ENCODE results near the gene RIC8B.

RIC8B gene

GRCh38 chr12:106873983-106874382 is 99.5 kb downstream of the RIC8B start:
- no peak overlapping the region for H3K27ac ChIP-seq (ENCODE audit: low read length)
- H3K4me2 ChIP-seq (ENCODE audit: low read length), result no peak overlapping the region
- no peaks in the 10 kb centered on the region for H4K20me1 ChIP-seq (ENCODE audit: insufficient read depth, low read length)
- no peak overlapping the region for H3K9ac ChIP-seq (ENCODE audit: low read length)
- no peak for TF ChIP-seq EZH2phosphoT487 (IDR thresholded peaks at IDR 0.05; ENCODE audit: low read depth)
- no peak for TF ChIP-seq CTCF (IDR thresholded peaks at IDR 0.05; ENCODE audit: low read depth, low read length)
- H3K36me3 ChIP-seq (replicated peaks; ENCODE audit: low read depth, low read length), result peaks cover 3% of the 10 kb centered on the region
- H3K9me3 ChIP-seq (ENCODE audit: insufficient read depth, low read length), result no peaks in the 10 kb centered on the region
- no peaks in the 10 kb centered on the region for H3K27me3 ChIP-seq (ENCODE audit: low read depth, low read length)
- no peak overlapping the region for H3K4me3 ChIP-seq (ENCODE audit: low read length)
- H3K79me2 ChIP-seq (ENCODE audit: low read length), result no peaks in the 10 kb centered on the region
- peaks cover 6% of the 10 kb centered on the region; the same call in 1 of the 2 replicates for H3K4me1 ChIP-seq (ENCODE audit: low read length)
- no peak overlapping the region for H2AFZ ChIP-seq (ENCODE audit: low read depth, low read length)

- no peak for TF ChIP-seq CTCF (IDR thresholded peaks at IDR 0.05; ENCODE audit: low read depth, low read length)
- no peak for TF ChIP-seq EZH2phosphoT487 (IDR thresholded peaks at IDR 0.05; ENCODE audit: low read depth)
- Histone ChIP-seq H3K4me3 (ENCODE audit: low read length) (no peak overlapping the region), H3K4me2 (ENCODE audit: low read length) (no peak overlapping the region), H3K27me3 (ENCODE audit: low read depth, low read length) (no peaks in the 10 kb centered on the region), H3K9ac (ENCODE audit: low read length) (no peak overlapping the region), H3K36me3 (replicated peaks; ENCODE audit: low read depth, low read length) (peaks cover under 1% of the 10 kb centered on the region), H4K20me1 (ENCODE audit: insufficient read depth, low read length) (no peaks in the 10 kb centered on the region), H3K4me1 (ENCODE audit: low read length) (peaks cover 2% of the 10 kb centered on the region; the same call in 1 of the 2 replicates), H3K79me2 (ENCODE audit: low read length) (no peaks in the 10 kb centered on the region), H3K9me3 (ENCODE audit: insufficient read depth, low read length) (no peaks in the 10 kb centered on the region), H2AFZ (ENCODE audit: low read depth, low read length) (no peak overlapping the region), H3K27ac (ENCODE audit: low read length) (no peak overlapping the region)
Measured at GRCh38 chr12:106878804-106879203, 104.3 kb downstream of the RIC8B start.

- no peak overlapping the region for H3K9ac ChIP-seq (ENCODE audit: low read length)
- H2AFZ ChIP-seq (ENCODE audit: low read depth, low read length), result no peak overlapping the region
- H3K4me1 ChIP-seq (ENCODE audit: low read length), result no peaks in the 10 kb centered on the region
- H3K27me3 ChIP-seq (ENCODE audit: low read depth, low read length), result no peaks in the 10 kb centered on the region
- no peak for TF ChIP-seq EZH2phosphoT487 (IDR thresholded peaks at IDR 0.05; ENCODE audit: low read depth)
- TF ChIP-seq CTCF (IDR thresholded peaks at IDR 0.05; ENCODE audit: low read depth, low read length), result no peak
- H3K36me3 ChIP-seq (replicated peaks; ENCODE audit: low read depth, low read length), result peaks cover 6% of the 10 kb centered on the region
- no peak overlapping the region for H3K27ac ChIP-seq (ENCODE audit: low read length)
- no peaks in the 10 kb centered on the region for H3K9me3 ChIP-seq (ENCODE audit: insufficient read depth, low read length)
- no peaks in the 10 kb centered on the region for H3K79me2 ChIP-seq (ENCODE audit: low read length)
- H4K20me1 ChIP-seq (ENCODE audit: insufficient read depth, low read length), result no peaks in the 10 kb centered on the region
- no peak overlapping the region for H3K4me3 ChIP-seq (ENCODE audit: low read length)
- no peak overlapping the region for H3K4me2 ChIP-seq (ENCODE audit: low read length)
Measured at GRCh38 chr12:106879612-106880011, 105.1 kb downstream of the RIC8B start.

GRCh38 chr12:106883426-106883825 is 108.9 kb downstream of the RIC8B start:
- H3K27me3 ChIP-seq (ENCODE audit: low read depth, low read length), result no peaks in the 10 kb centered on the region
- H3K27ac ChIP-seq (ENCODE audit: low read length), result no peak overlapping the region
- no peaks in the 10 kb centered on the region for H3K4me1 ChIP-seq (ENCODE audit: low read length)
- H2AFZ ChIP-seq (ENCODE audit: low read depth, low read length), result no peak overlapping the region
- H3K79me2 ChIP-seq (ENCODE audit: low read length), result no peaks in the 10 kb centered on the region
- no peak overlapping the region for H3K4me2 ChIP-seq (ENCODE audit: low read length)
- TF ChIP-seq EZH2phosphoT487 (IDR thresholded peaks at IDR 0.05; ENCODE audit: low read depth) (no peak), CTCF (IDR thresholded peaks at IDR 0.05; ENCODE audit: low read depth, low read length) (no peak)
- H3K4me3 ChIP-seq (ENCODE audit: low read length), result no peak overlapping the region
- no peaks in the 10 kb centered on the region for H4K20me1 ChIP-seq (ENCODE audit: insufficient read depth, low read length)
- H3K36me3 ChIP-seq (replicated peaks; ENCODE audit: low read depth, low read length), result peaks cover 13% of the 10 kb centered on the region
- H3K9ac ChIP-seq (ENCODE audit: low read length), result no peak overlapping the region
- H3K9me3 ChIP-seq (ENCODE audit: insufficient read depth, low read length), result no peaks in the 10 kb centered on the region
